Measurements from ENCODE around the gene GFPT1. TPM values are rescaled to one million over a fixed set of nuclear protein-coding genes. Genes with fewer than 3 reads are reported as not detected.

The GFPT1 gene
- total RNA-seq, 2 donors from 2014 or later = 45.6 to 53.1 TPM

DNA sequence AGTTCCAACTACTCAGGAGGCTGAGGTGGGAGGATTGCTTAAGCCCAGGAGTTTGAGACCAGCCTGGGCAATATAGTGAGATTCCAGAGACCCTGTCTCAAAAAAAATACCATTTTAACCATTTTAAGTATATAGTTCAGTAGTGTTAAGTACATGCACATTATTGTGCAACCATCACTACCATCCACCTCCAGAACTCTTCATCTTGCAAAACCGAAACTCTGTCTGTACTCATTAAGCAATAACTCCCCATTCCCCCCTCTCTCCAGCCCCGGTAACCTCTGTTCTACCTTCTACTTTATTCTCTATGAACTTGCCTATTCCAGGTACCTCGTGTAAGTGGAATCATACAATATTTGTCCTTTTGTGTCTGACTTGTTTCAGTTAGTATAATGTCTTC lies 86.4 kb downstream of the GFPT1 start:
- Histone ChIP-seq H3K36me3 (no peaks in the 10 kb centered on the region), H3K9me3 (no peaks in the 10 kb centered on the region), H3K27me3 (replicated peaks; ENCODE audit: insufficient read depth) (no peaks in the 10 kb centered on the region), H3K4me1 (ENCODE audit: control insufficient read depth in 1 of 2, low read depth in 2 of 2) (peaks cover under 1 to 2% of the 10 kb centered on the region in 2 donors), H3K4me3 (no peak overlapping the region), H3K27ac (no peak overlapping the region)
- TF ChIP-seq, protein P1, sequence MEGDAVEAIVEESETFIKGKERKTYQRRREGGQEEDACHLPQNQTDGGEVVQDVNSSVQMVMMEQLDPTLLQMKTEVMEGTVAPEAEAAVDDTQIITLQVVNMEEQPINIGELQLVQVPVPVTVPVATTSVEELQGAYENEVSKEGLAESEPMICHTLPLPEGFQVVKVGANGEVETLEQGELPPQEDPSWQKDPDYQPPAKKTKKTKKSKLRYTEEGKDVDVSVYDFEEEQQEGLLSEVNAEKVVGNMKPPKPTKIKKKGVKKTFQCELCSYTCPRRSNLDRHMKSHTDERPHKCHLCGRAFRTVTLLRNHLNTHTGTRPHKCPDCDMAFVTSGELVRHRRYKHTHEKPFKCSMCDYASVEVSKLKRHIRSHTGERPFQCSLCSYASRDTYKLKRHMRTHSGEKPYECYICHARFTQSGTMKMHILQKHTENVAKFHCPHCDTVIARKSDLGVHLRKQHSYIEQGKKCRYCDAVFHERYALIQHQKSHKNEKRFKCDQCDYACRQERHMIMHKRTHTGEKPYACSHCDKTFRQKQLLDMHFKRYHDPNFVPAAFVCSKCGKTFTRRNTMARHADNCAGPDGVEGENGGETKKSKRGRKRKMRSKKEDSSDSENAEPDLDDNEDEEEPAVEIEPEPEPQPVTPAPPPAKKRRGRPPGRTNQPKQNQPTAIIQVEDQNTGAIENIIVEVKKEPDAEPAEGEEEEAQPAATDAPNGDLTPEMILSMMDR (IDR thresholded peaks at IDR 0.05) = no peak
- ATAC-seq (ENCODE audit: insufficient number of reproducible peaks, low FRiP score, low read depth) (no peak), DNase-seq (ENCODE audit: low spot score) (no peak)

DNA sequence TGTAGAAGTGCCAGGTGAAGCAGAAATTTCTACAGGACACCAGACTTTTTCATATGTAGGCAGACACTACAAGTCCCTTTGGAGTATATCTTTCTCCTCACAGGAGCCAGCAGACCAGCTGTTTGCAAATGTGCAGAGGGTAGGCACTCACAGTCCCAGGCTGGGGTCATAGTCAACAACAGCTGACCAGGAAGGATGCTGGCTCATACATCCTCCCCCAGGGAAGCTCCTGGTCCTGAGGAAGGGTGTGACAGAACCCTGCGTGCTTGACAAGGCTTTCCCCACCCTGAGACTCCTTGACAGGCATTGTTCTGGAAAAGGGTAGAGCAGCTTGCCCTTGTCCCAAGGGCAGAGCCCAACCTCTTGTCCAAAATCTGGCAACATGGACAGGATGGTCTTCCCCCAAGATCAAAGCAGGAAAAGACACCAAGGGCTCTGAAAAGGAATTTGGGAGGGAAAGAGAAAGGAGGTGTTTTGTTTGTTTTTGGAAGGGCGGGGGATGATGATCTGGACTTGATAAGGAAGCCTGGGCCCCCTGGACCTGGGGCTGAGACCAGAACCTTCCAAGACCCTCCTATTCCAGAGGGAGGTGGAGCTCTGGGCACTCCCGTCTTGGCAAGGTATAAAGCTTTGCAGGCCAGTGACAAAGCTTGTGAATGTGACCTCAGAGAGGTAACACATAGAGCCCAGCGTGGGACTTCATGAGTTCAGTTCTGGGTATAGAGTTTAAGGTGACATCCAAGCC lies 87.1 kb downstream of the GFPT1 start:
- no peaks in the 10 kb centered on the region for H3K27me3 ChIP-seq (replicated peaks; ENCODE audit: insufficient read depth)
- no peaks in the 10 kb centered on the region for H3K4me1 ChIP-seq (ENCODE audit: control insufficient read depth in 1 of 2, low read depth in 2 of 2)
- TF ChIP-seq, protein P1 (IDR thresholded peaks at IDR 0.05) = no peak
- no peaks in the 10 kb centered on the region for H3K36me3 ChIP-seq
- H3K9me3 ChIP-seq = no peaks in the 10 kb centered on the region
- ATAC-seq (ENCODE audit: insufficient number of reproducible peaks, low FRiP score, low read depth) = no peak
- no peak overlapping the region for H3K27ac ChIP-seq
- no peak for DNase-seq (ENCODE audit: low spot score)
- H3K4me3 ChIP-seq = no peak overlapping the region

DNA sequence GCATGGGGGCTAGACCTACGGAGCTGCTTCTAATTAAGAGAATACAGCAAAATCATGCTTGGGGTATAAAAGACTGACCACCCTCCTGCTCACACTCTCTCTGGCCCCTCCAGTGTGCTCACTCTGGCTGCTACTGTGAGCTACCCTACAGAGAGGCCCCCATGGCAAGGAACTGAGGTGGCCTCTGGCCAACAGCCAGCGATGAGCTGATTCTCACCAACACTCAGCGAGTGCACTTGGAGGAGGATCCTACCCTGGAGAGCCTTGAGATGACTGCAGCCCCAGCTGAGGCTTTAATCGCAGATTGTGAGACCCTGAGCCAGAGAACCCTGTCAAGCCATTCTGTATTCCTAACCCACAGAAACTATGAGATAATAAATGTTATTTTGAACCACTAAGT lies 88.2 kb downstream of the GFPT1 start:
- no peak for DNase-seq (ENCODE audit: low spot score)
- no peak overlapping the region for H3K4me3 ChIP-seq
- H3K4me1 ChIP-seq (ENCODE audit: control insufficient read depth in 1 of 2, low read depth in 2 of 2) = no peaks in the 10 kb centered on the region
- no peaks in the 10 kb centered on the region for H3K27me3 ChIP-seq (replicated peaks; ENCODE audit: insufficient read depth)
- no peak overlapping the region for H3K27ac ChIP-seq
- no peak for ATAC-seq (ENCODE audit: insufficient number of reproducible peaks, low FRiP score, low read depth)
- no peaks in the 10 kb centered on the region for H3K36me3 ChIP-seq
- no peaks in the 10 kb centered on the region for H3K9me3 ChIP-seq
- TF ChIP-seq, protein P1 (IDR thresholded peaks at IDR 0.05) = no peak

DNA sequence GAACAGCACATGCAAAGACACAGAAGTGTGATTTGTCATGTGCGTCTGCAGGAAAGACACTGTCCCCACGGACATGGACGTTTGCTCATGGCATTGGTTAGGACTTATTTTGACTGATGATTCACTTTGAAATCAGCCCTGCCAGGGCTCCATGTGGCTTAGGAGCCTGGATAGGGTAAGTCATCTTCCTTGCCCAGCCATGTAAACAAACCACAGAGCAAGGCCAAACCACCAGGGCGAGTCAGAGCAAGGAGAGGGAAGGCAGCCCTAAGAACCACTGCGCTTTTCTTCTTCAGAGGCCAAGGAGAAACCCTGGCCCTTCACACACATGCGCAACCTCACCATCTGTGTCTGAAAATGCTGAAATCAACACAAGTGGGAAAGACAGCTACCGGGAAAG lies 88.8 kb downstream of the GFPT1 start:
- peak; percentile 32 for ATAC-seq (ENCODE audit: insufficient number of reproducible peaks, low FRiP score, low read depth)
- H3K27ac ChIP-seq = no peak overlapping the region

DNA sequence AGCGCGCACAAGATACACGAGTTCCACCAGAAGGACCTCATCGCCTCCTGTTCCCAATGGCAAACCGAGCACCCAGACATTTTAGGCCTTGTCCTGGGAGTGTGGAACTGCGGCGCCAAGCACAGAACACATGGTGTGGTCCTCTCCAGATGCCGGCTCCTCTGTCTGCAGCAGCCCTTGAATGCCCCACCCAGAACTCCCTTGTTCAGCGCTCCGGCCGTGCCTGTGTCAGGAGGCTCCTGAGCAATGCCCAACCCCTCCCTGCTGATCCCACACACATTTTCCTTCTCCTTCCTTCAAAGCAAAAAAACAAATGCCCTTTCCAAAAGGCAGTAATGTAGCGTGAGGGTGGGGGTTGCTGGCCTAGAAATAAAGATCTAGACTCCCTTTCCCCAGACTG lies 89.8 kb downstream of the GFPT1 start:
- ATAC-seq (ENCODE audit: insufficient number of reproducible peaks, low FRiP score, low read depth) (no peak), DNase-seq (ENCODE audit: low spot score) (no peak)
- no peaks in the 10 kb centered on the region for H3K36me3 ChIP-seq
- no peak overlapping the region for H3K4me3 ChIP-seq
- H3K4me1 ChIP-seq (ENCODE audit: control insufficient read depth in 1 of 2, low read depth in 2 of 2) = peaks cover 5 to 7% of the 10 kb centered on the region in 2 donors
- H3K27ac ChIP-seq = no peak overlapping the region
- TF ChIP-seq, protein P1 (IDR thresholded peaks at IDR 0.05) = no peak
- no peaks in the 10 kb centered on the region for H3K9me3 ChIP-seq
- no peaks in the 10 kb centered on the region for H3K27me3 ChIP-seq (replicated peaks; ENCODE audit: insufficient read depth)

More for the DNA sequence above, 88.8 kb downstream of the GFPT1 start:
- Histone ChIP-seq H3K4me3 (no peak overlapping the region), H3K36me3 (no peaks in the 10 kb centered on the region), H3K4me1 (ENCODE audit: control insufficient read depth in 1 of 2, low read depth in 2 of 2) (no peaks in the 10 kb centered on the region), H3K27me3 (replicated peaks; ENCODE audit: insufficient read depth) (no peaks in the 10 kb centered on the region), H3K9me3 (no peaks in the 10 kb centered on the region)
- no peak for DNase-seq (ENCODE audit: low spot score)
- TF ChIP-seq, protein P1 (IDR thresholded peaks at IDR 0.05) = no peak
